HEK293 (cell line): ENCODE data around the gene TLK1.

Experiments
- CTCF ChIA-PET: fragments of 350-600 bp; formaldehyde crosslinking; extraction: SDS; loops from one replicate; lab custom pipeline; 2021; ENCODE audit warnings: antibody characterized with exemption; lab: Yijun Ruan, JAX
- POLR2A ChIA-PET: fragments of 300-600 bp; formaldehyde crosslinking; extraction: SDS; loops from one replicate; lab custom pipeline; 2020; ENCODE audit warnings: antibody characterized with exemption, inconsistent platforms; lab: Yijun Ruan, JAX
- H3K27ac ChIP-seq: fragments of 200-500 bp; sonication (Bioruptor generic); 2 replicates; pipeline ENCODE4 v1.5.1; 2014; ENCODE audit warnings: low read depth, low read length, control low read depth, inconsistent platforms; ENCODE audit errors: extremely low read depth
- H3K36me3 ChIP-seq, 2 experiments: fragments of 200-500 bp in 1 of 2; sonication (Bioruptor generic) in 1 of 2; 1 replicate in 1 of 2; 2 replicates in 1 of 2; pipeline ENCODE4 v1.5.1; 2014 to 2017; ENCODE audit warnings: inconsistent platforms in 2 of 2, low read length in 2 of 2; ENCODE audit not compliant: control insufficient read depth in 2 of 2, insufficient read depth in 1 of 2
- H3K4me1 ChIP-seq: fragments of 200-500 bp; sonication (Bioruptor generic); 2 replicates; pipeline ENCODE4 v1.5.1; 2014; ENCODE audit warnings: mild to moderate bottlenecking, low read length, inconsistent platforms; ENCODE audit not compliant: control insufficient read depth, insufficient read depth
- H3K4me3 ChIP-seq: 2 replicates; pipeline ENCODE4 v1.5.1; 2011; ENCODE audit warnings: low read depth, mild to moderate bottlenecking, control low read depth, low read length, moderate library complexity
- H3K9me3 ChIP-seq: fragments of 200-500 bp; sonication (Bioruptor generic); 2 replicates; pipeline ENCODE4 v1.5.1; 2014; ENCODE audit warnings: low read depth, low read length, inconsistent platforms; ENCODE audit not compliant: control insufficient read depth, insufficient read depth
- BCL11B ChIP-seq: fragments of 450-650 bp; formaldehyde crosslinking; IDR thresholded peaks from 2 replicates; pipeline ENCODE4 v1.5.1; 2016; ENCODE audit warnings: low read depth, missing biosample characterization, missing genetic modification characterization
- EGR2 ChIP-seq: fragments of 450-650 bp; formaldehyde crosslinking; IDR thresholded peaks from 2 replicates; pipeline ENCODE4 v1.5.1; 2016; ENCODE audit warnings: low read depth, missing biosample characterization, missing genetic modification characterization
- IKZF3 ChIP-seq: fragments of 450-650 bp; IDR thresholded peaks from 2 replicates; pipeline ENCODE4 v1.5.0; 2018; ENCODE audit warnings: missing biosample characterization, mild to moderate bottlenecking, missing genetic modification characterization, moderate library complexity
- OSR2 ChIP-seq: fragments of 450-650 bp; formaldehyde crosslinking; IDR thresholded peaks from 2 replicates; pipeline ENCODE4 v1.5.1; 2016; ENCODE audit warnings: missing biosample characterization, missing genetic modification characterization
- PRDM6 ChIP-seq: fragments of 450-650 bp; formaldehyde crosslinking; IDR thresholded peaks from 2 replicates; pipeline ENCODE4 v1.5.1; 2017; ENCODE audit warnings: missing biosample characterization, missing genetic modification characterization
- YY2 ChIP-seq: fragments of 450-650 bp; formaldehyde crosslinking; IDR thresholded peaks from 2 replicates; pipeline ENCODE4 v1.5.1; 2016; ENCODE audit warnings: missing biosample characterization, missing genetic modification characterization
- ZBTB44 ChIP-seq: fragments of 450-650 bp; IDR thresholded peaks from 2 replicates; pipeline ENCODE4 v1.5.1; 2018; ENCODE audit warnings: missing biosample characterization, mild to moderate bottlenecking, missing genetic modification characterization
- ZBTB48 ChIP-seq: fragments of 450-650 bp; formaldehyde crosslinking; IDR thresholded peaks from 2 replicates; pipeline ENCODE4 v1.5.1; 2016; ENCODE audit warnings: missing biosample characterization, missing genetic modification characterization
- ZBTB8A ChIP-seq: fragments of 450-650 bp; formaldehyde crosslinking; IDR thresholded peaks from 2 replicates; pipeline ENCODE4 v1.5.1; 2016; ENCODE audit warnings: missing biosample characterization, missing genetic modification characterization
- ZFHX2 ChIP-seq: fragments of 450-650 bp; formaldehyde crosslinking; conservative IDR thresholded peaks from 2 replicates; pipeline ENCODE4 v1.5.1; 2016; ENCODE audit warnings: missing biosample characterization, missing genetic modification characterization
- ZFP3 ChIP-seq: fragments of 450-650 bp; formaldehyde crosslinking; IDR thresholded peaks from 2 replicates; pipeline ENCODE4 v1.5.1; 2016; ENCODE audit warnings: low read depth, missing biosample characterization, missing genetic modification characterization
- ZFP41 ChIP-seq: fragments of 450-650 bp; formaldehyde crosslinking; IDR thresholded peaks from 2 replicates; pipeline ENCODE4 v1.5.1; 2016; ENCODE audit warnings: missing biosample characterization, missing genetic modification characterization, borderline replicate concordance
- ZNF133 ChIP-seq: fragments of 450-650 bp; formaldehyde crosslinking; IDR thresholded peaks from 2 replicates; pipeline ENCODE4 v1.5.1; 2016; ENCODE audit warnings: missing biosample characterization, missing genetic modification characterization
- ZNF169 ChIP-seq: fragments of 450-650 bp; formaldehyde crosslinking; IDR thresholded peaks from 2 replicates; pipeline ENCODE4 v1.5.1; 2016; ENCODE audit warnings: missing biosample characterization, missing genetic modification characterization
- ZNF211 ChIP-seq: fragments of 450-650 bp; formaldehyde crosslinking; IDR thresholded peaks from 2 replicates; pipeline ENCODE4 v1.5.1; 2016; ENCODE audit warnings: low read depth, missing biosample characterization, missing genetic modification characterization
- ZNF214 ChIP-seq: fragments of 450-650 bp; formaldehyde crosslinking; IDR thresholded peaks from 2 replicates; pipeline ENCODE4 v1.5.1; 2017; ENCODE audit warnings: missing biosample characterization, mild to moderate bottlenecking, missing genetic modification characterization, borderline replicate concordance
- ZNF266 ChIP-seq: fragments of 450-650 bp; formaldehyde crosslinking; IDR thresholded peaks from 2 replicates; pipeline ENCODE4 v1.5.1; 2016; ENCODE audit warnings: missing biosample characterization, missing genetic modification characterization, low read depth
- ZNF311 ChIP-seq: fragments of 450-650 bp; formaldehyde crosslinking; IDR thresholded peaks from 2 replicates; pipeline ENCODE4 v1.5.1; 2017; ENCODE audit warnings: missing biosample characterization, missing genetic modification characterization, borderline replicate concordance
- ZNF341 ChIP-seq: fragments of 450-650 bp; formaldehyde crosslinking; IDR thresholded peaks from 2 replicates; pipeline ENCODE4; 2016; ENCODE audit warnings: low read depth, missing biosample characterization, missing genetic modification characterization
- ZNF350 ChIP-seq: fragments of 450-650 bp; formaldehyde crosslinking; IDR thresholded peaks from 2 replicates; pipeline ENCODE4 v1.5.0; 2017; ENCODE audit warnings: missing biosample characterization, mild to moderate bottlenecking, missing genetic modification characterization
- ZNF366 ChIP-seq: fragments of 450-650 bp; formaldehyde crosslinking; conservative IDR thresholded peaks from 2 replicates; pipeline ENCODE4 v1.5.1; 2016; ENCODE audit warnings: missing biosample characterization, missing genetic modification characterization
- ZNF391 ChIP-seq: fragments of 450-650 bp; formaldehyde crosslinking; IDR thresholded peaks from 2 replicates; pipeline ENCODE4 v1.5.1; 2016; ENCODE audit warnings: low read depth, missing biosample characterization, missing genetic modification characterization, borderline replicate concordance
- ZNF488 ChIP-seq: fragments of 450-650 bp; formaldehyde crosslinking; IDR thresholded peaks from 2 replicates; pipeline ENCODE4 v1.5.1; 2016; ENCODE audit warnings: missing biosample characterization, missing genetic modification characterization
- ZNF580 ChIP-seq: fragments of 450-650 bp; formaldehyde crosslinking; IDR thresholded peaks from 2 replicates; pipeline ENCODE4 v1.5.1; 2016; ENCODE audit warnings: missing biosample characterization, missing genetic modification characterization
- ZNF639 ChIP-seq: fragments of 450-650 bp; formaldehyde crosslinking; IDR thresholded peaks from 2 replicates; pipeline ENCODE4 v1.5.1; 2016; ENCODE audit warnings: missing biosample characterization, missing genetic modification characterization
- ZNF658 ChIP-seq: fragments of 450-650 bp; formaldehyde crosslinking; IDR thresholded peaks from 2 replicates; pipeline ENCODE4; 2016; ENCODE audit warnings: missing biosample characterization, missing genetic modification characterization
- ZNF670 ChIP-seq: fragments of 450-650 bp; formaldehyde crosslinking; IDR thresholded peaks from 2 replicates; pipeline ENCODE4 v1.5.1; 2016; ENCODE audit warnings: missing biosample characterization, missing genetic modification characterization, low read depth
- ZNF692 ChIP-seq: fragments of 450-650 bp; formaldehyde crosslinking; IDR thresholded peaks from 2 replicates; pipeline ENCODE4 v1.5.1; 2016; ENCODE audit warnings: missing biosample characterization, missing genetic modification characterization
- ZNF76 ChIP-seq: fragments of 450-650 bp; formaldehyde crosslinking; IDR thresholded peaks from 2 replicates; pipeline ENCODE4; 2016; ENCODE audit warnings: low read depth, missing biosample characterization, missing genetic modification characterization, borderline replicate concordance
- ZNF791 ChIP-seq: fragments of 450-650 bp; formaldehyde crosslinking; IDR thresholded peaks from 2 replicates; pipeline ENCODE4 v1.5.1; 2016; ENCODE audit warnings: missing biosample characterization, missing genetic modification characterization
- ZSCAN30 ChIP-seq: fragments of 450-650 bp; IDR thresholded peaks from 2 replicates; pipeline ENCODE4 v1.5.1; 2018; ENCODE audit warnings: missing biosample characterization, mild to moderate bottlenecking, missing genetic modification characterization, moderate library complexity

TLK1 gene

GRCh38 chr2:171169839-171170238 lies 9.1 kb upstream of the TLK1 start:
- H3K27ac ChIP-seq: no peak overlapping the region
- H3K4me3 ChIP-seq: no peak overlapping the region
- TF ChIP-seq ZFHX2: no peak
- TF ChIP-seq ZNF350 (tag by site-specific recombination): no peak
- no peak for TF ChIP-seq ZNF692 (tag by site-specific recombination)
- no peak for TF ChIP-seq ZNF670 (tag by site-specific recombination)
- no peak for TF ChIP-seq ZBTB44
- no peak for TF ChIP-seq ZNF580 (tag by site-specific recombination)
- no peak for TF ChIP-seq ZNF266 (tag by site-specific recombination)
- TF ChIP-seq YY2 (tag by site-specific recombination): no peak
- TF ChIP-seq ZNF76 (tag by site-specific recombination): no peak
- TF ChIP-seq EGR2: no peak
- TF ChIP-seq ZNF366 (tag by site-specific recombination): no peak
- no peak for TF ChIP-seq ZNF211
- no peak for TF ChIP-seq ZFP41
- TF ChIP-seq ZNF488: no peak
- TF ChIP-seq OSR2 (tag by site-specific recombination): no peak
- CTCF ChIA-PET: interaction anchor here (0.7 kb wide), 1 partner anchor 9 kb away, joined by 6 read pairs; the partner anchor contains the start of gene TLK1
- no peaks in the 10 kb centered on the region for H3K36me3 ChIP-seq
- H3K4me1 ChIP-seq: no peaks in the 10 kb centered on the region
- no peaks in the 10 kb centered on the region for H3K9me3 ChIP-seq
- POLR2A ChIA-PET: no interaction called here

GRCh38 chr2:171169333-171169732 lies 8.6 kb upstream of the TLK1 start:
- TF ChIP-seq ZNF169 (tag by site-specific recombination) (no peak), ZNF791 (tag by site-specific recombination) (no peak), ZNF214 (no peak), ZNF133 (no peak), ZNF391 (tag by site-specific recombination) (no peak), ZNF341 (tag by site-specific recombination) (no peak), ZBTB48 (no peak), ZFHX2 (no peak), PRDM6 (tag by site-specific recombination) (no peak), ZNF658 (tag by site-specific recombination) (no peak), ZSCAN30 (tag by site-specific recombination) (no peak), BCL11B (tag by site-specific recombination) (no peak), ZBTB8A (tag by site-specific recombination) (no peak), IKZF3 (tag by site-specific recombination) (no peak), ZNF311 (tag by site-specific recombination) (no peak), ZNF639 (no peak), ZFP3 (tag by site-specific recombination) (no peak)
- Histone ChIP-seq H3K27ac (no peak overlapping the region), H3K36me3 (no peaks in the 10 kb centered on the region), H3K4me3 (no peak overlapping the region), H3K4me1 (no peaks in the 10 kb centered on the region), H3K9me3 (no peaks in the 10 kb centered on the region)
- ChIA-PET CTCF (interaction anchor here (0.7 kb wide), 1 partner anchor 8 kb away, joined by 6 read pairs; the partner anchor contains the start of gene TLK1), POLR2A (no interaction called here)
